Right lung (tissue), 5 donors: Measurements from ENCODE around the gene GABRA4. TPM values are rescaled to one million over a fixed set of nuclear protein-coding genes. Genes with fewer than 3 reads are reported as not detected.

Source experiments
- DNase-seq, 2 donors: peaks; one replicate each; pipeline ENCODE4 v3.0.0-alpha.2; 2013
- polyA plus RNA-seq, 5 donors: library from polyadenylated mRNA; unstranded; fragments of 120-200 nt; gene quantifications; one replicate each; pipeline versions ENCODE4 v1.2.1 to v1.2.3, GENCODE V29; 2013; ENCODE audit warnings: inconsistent platforms in 1 of 5, low replicate concordance in 1 of 5; ENCODE audit not compliant: insufficient read length in 5 of 5, insufficient read depth in 1 of 5

GABRA4 gene
- polyA plus RNA-seq, 5 donors: not detected

- DNase-seq: no peak
These were observed 62.5 kb downstream of the GABRA4 start for GRCh38 chr4:46930891-46931290.

- DNase-seq: no peak
These were observed 66.2 kb downstream of the GABRA4 start for GRCh38 chr4:46927201-46927600.

GRCh38 chr4:46924789-46925529 lies 68.4 kb downstream of the GABRA4 start:
- no peak for DNase-seq

- no peak for DNase-seq
These were observed 71.2 kb downstream of the GABRA4 start for GRCh38 chr4:46922205-46922604.

GRCh38 chr4:46909078-46909477 lies 84.3 kb downstream of the GABRA4 start, which contains the start of gene COX7B2:
Gene COX7B2 (minus strand): TSS chr4:46909245. CDS start chr4:46735192, 174,053 bp downstream.
- DNase-seq: no peak

- no peak for DNase-seq
These were observed 85.2 kb downstream of the GABRA4 start for GRCh38 chr4:46908148-46908547.

GRCh38 chr4:46900082-46900481 lies 93.3 kb downstream of the GABRA4 start:
- no peak for DNase-seq

GRCh38 chr4:46894826-46895225 lies 98.6 kb downstream of the GABRA4 start:
- DNase-seq: no peak

- peak; percentile 51 to 69 for DNase-seq
These were observed 103.3 kb downstream of the GABRA4 start for GRCh38 chr4:46890056-46890455.

- no peak for DNase-seq
These were observed 104.0 kb downstream of the GABRA4 start for GRCh38 chr4:46889410-46889809.

- DNase-seq: peak in 1 of 2 donors; percentile 4
These were observed 106.7 kb downstream of the GABRA4 start for GRCh38 chr4:46886711-46887110.

GRCh38 chr4:46878641-46879040 lies 114.7 kb downstream of the GABRA4 start:
- DNase-seq: no peak

GRCh38 chr4:46874811-46875210 lies 118.6 kb downstream of the GABRA4 start:
- DNase-seq: no peak

- DNase-seq: no peak
These were observed 123.0 kb downstream of the GABRA4 start for GRCh38 chr4:46870411-46870810.

Other genes with a start within 250 kb of the GABRA4 start
- gene COX7B2, start 84.3 kb downstream of the GABRA4 start, polyA plus RNA-seq: not detected
- under 1 TPM in 2 of 5 donors, not detected in 3; 0.08 to 0.33 TPM for gene GABRB1, start 38.0 kb upstream of the GABRA4 start, polyA plus RNA-seq